GM21423 (cell line): ENCODE data around the gene SNAP47.

Experiments
- ATAC-seq: cut with Tn5 transposase; IDR thresholded peaks from one replicate; pipeline ENCODE4 v1.9.1; 2021; ENCODE audit warnings: mild to moderate bottlenecking, moderate library complexity; ENCODE audit not compliant: unreplicated experiment

The SNAP47 gene

GRCh38 chr1:227748496-227749182 is 13.4 kb downstream of the SNAP47 start:
- ATAC-seq: no peak

DNA sequence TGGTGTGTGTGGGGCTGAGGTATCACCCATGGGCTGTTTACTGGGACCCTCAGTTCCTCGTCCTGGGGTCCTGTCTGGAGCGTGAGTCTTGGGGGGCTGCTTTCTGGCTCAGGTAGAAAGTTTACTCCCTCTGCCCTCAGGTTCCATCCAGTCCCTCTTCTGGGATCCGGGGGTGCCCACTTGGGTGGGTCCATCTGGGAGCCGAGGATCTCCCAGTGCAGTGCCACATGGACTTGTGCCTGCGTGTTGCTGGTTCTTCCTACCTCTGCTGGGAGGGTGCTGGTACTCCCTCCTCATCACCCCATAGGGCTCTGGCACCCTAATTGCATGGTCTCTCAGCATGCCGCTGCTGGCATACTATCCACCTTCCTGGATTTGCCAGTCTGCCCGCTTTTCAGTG is 14.0 kb downstream of the SNAP47 start:
- ATAC-seq: no peak

DNA sequence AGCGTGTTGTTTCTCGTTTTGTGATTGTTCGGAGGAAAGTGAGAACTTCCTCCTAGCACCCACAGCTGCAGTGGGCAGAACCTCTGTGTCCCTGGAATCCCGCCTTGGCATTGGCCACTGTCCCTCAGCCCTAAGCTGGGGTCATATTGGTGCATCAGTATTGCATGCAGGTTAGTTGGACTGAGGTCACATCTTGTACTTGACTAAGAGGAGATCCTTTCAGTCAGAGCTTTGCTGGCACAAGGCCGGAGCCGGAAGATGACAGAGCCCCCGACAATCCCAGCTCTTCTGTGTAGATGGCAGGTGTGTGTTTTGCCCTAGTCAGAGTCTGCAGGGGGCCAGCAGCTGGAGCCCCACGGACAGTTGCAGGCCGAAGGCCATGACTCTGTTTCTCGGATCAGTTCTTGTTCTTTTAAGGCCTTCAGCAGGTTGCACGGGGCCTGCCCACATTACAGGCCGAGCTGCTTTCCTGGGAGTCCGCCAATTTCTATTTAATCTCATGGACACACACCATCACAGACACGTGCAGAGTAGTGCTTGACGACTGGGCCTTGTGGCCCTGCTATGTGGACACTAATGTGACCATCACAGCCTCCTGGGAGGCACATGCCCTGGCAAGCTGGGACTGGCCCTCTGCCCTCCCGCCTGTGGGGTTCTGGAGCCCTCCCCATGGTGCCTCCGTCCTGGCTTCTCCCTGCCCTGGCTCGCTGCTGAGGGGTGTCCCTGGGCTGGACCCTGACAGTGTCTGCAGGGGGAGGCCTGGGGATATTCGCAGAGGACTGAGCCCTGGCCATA is 14.9 kb downstream of the SNAP47 start:
- ATAC-seq: no peak

- ATAC-seq: no peak
Observed at GRCh38 chr1:227753999-227754711, 18.9 kb downstream of the SNAP47 start.

DNA sequence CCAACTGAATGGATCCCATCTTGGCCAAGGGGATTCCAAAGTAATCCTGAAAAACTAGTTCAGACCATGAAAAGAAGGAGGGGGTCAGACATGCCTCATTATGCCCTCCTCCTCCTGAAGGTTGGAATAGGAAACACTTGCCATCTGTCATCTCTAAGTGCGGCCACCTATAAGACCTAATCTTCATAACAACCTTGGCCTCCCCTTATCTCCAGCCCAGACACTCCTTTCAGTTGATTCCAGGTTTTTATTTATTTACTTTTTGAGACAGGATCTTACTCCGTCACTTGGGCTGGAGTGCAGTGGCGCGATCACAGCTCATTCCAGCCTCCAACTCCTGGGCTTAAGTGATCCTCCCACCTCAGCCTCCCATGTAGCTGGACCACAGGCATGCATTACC is 19.7 kb downstream of the SNAP47 start:
- no peak for ATAC-seq

- ATAC-seq: no peak
Observed at GRCh38 chr1:227756172-227756959, 21.1 kb downstream of the SNAP47 start.

- ATAC-seq: no peak
Observed at GRCh38 chr1:227757781-227758180, 22.5 kb downstream of the SNAP47 start.

DNA sequence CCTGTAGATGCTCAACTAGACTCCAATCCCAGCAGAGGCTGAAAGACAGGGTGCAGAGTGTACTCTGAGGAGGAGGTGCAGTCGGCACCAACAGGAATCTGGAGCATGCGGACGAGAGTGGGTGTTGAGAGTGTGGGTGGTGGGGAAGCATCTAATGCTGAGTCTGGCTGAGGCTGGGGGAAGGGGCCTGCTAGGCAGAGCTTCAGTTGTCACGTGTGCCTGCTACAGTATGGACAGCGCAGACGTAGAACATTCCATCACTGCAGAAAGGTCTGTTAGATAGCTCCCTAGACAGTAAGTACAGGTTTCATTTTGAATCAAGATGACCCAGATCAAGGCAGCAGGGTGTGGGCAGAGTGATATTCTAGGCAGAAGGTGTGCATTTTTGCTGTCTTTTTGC is 23.1 kb downstream of the SNAP47 start:
- no peak for ATAC-seq

GRCh38 chr1:227759341-227760300 is 24.4 kb downstream of the SNAP47 start:
- ATAC-seq: no peak

GRCh38 chr1:227760377-227760776 is 25.1 kb downstream of the SNAP47 start:
- no peak for ATAC-seq

DNA sequence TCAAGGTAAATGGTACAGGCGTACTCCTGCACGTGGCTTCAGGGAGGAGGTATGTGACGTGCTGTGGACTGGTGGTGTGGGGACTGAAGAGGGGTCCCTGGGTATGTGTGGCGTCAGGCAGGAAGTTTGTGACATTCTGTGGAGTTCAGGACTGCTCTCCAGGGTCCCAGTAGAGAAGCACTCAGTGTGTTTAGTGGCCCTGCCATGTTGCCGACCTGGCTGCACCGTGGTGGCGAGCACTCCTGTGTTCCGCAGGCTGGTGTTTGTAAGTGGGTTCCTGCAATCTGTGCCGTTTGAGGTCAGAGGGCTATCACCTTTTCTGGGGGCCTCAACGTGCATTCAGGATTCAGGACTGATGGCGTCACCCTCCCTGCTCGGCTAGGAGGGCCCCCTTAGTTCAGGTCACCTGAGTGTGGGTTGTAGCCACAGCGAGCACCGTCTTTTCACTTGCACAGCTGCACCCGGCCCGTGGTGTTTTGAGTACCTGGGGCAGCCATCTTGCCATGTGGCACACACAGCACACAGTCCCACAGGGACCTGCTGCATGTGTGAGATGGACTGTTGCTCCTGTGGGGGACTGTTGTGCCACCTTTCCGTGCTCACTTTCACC is 26.5 kb downstream of the SNAP47 start:
- no peak for ATAC-seq

GRCh38 chr1:227762231-227762911 is 27.1 kb downstream of the SNAP47 start:
- peak; percentile 76 for ATAC-seq

- no peak for ATAC-seq
Observed at GRCh38 chr1:227763246-227764018, 28.2 kb downstream of the SNAP47 start.

DNA sequence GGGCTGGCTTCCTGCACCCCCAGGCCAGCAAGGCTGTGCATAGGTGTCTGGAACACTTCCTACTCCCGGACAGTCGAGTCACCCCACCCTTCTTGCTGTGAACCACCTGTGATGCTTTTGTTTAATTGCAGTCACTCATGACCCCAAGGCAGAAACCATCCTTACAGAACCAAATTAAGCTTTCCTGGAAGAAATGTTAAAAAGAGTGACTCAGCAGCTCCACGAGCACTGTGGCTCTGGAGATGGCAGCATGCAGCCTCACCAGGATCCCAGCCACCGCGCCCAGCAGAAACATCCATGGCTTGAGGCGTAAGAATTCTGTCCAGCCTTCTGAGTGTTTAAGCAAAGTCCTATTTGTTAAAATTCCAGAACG is 28.8 kb downstream of the SNAP47 start:
- ATAC-seq: no peak

GRCh38 chr1:227765261-227766014 is 30.2 kb downstream of the SNAP47 start:
- ATAC-seq: no peak

DNA sequence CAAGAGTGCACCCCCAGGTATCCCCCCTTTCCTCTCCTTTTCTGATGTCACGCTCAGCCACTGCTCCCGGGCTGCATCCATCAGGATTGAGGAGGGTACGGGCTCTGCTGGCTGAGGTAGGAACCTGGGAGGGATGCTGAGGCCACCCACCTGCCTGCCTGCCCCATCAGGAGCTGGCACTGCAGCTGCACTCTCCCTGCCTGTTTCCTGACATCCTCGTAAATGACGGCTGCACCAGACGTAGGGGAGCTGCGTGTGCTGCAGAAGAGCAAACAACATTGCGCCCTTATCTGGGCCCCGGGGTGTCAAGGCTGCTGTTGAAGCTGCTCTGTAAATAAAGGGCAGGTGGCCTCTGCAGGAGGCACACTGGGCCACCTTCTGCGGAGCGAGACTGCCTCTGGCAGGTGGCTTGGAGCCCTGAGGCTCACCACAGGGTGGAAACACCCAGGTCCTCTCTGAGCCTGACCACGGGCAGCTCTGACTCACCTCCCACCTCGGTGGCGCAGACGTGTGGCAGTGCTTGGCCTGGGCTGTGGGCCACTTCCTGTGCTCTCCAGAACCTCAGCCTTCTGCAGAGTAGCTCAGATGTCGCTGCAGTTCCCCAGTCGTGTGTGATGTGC is 30.9 kb downstream of the SNAP47 start:
- ATAC-seq: peak; percentile 62

GRCh38 chr1:227766653-227767277 is 31.5 kb downstream of the SNAP47 start:
- no peak for ATAC-seq
